Omental fat pad (tissue), 4 donors: Measurements from ENCODE around the gene ALKBH4. TPM values are rescaled to one million over a fixed set of nuclear protein-coding genes. Genes with fewer than 3 reads are reported as not detected.

Experiments
- ATAC-seq: fragments of 150-250 bp; one replicate; pipeline ENCODE4 v1.9.1; 2016; ENCODE audit warnings: mild to moderate bottlenecking, moderate library complexity; ENCODE audit not compliant: low FRiP score
- DNase-seq: peaks from one replicate; pipeline ENCODE4 v3.0.0-alpha.2; 2019; ENCODE audit warnings: low spot score
- CTCF ChIP-seq, 3 donors: fragments of 450-650 bp; IDR thresholded peaks; one replicate each; pipeline ENCODE4 v1.5.1; 2016 to 2017; ENCODE audit warnings: antibody characterized with exemption in 3 of 3, mild to moderate bottlenecking in 3 of 3, moderate library complexity in 2 of 3
- total RNA-seq, 4 donors: library from RNA; depleted of rRNA; stranded (reverse); fragments of >200 nt; gene quantifications; one replicate each; pipeline ENCODE4 v1.1.0, GENCODE V29; 2016

The ALKBH4 gene
- total RNA-seq, 4 donors from 2014 or later = 7.9 to 12.6 (median 9.7) TPM

GRCh38 chr7:102446387-102447156 lies 18.1 kb downstream of the ALKBH4 start:
- ATAC-seq (no peak), DNase-seq (no peak)
- no peak for TF ChIP-seq CTCF (IDR thresholded peaks at IDR 0.05)

- no peak for DNase-seq
- ATAC-seq = no peak
- TF ChIP-seq CTCF (IDR thresholded peaks at IDR 0.05) = no peak
Measured at GRCh38 chr7:102445674-102446071, 19.0 kb downstream of the ALKBH4 start.

- ATAC-seq (no peak), DNase-seq (no peak)
- no peak for TF ChIP-seq CTCF (IDR thresholded peaks at IDR 0.05)
Measured at GRCh38 chr7:102444961-102445673, 19.5 kb downstream of the ALKBH4 start.

GRCh38 chr7:102439963-102440795 lies 24.5 kb downstream of the ALKBH4 start:
- ATAC-seq = peak; percentile 25
- no peak for TF ChIP-seq CTCF (IDR thresholded peaks at IDR 0.05)
- DNase-seq = no peak

- no peak for ATAC-seq
- no peak for TF ChIP-seq CTCF (IDR thresholded peaks at IDR 0.05)
- DNase-seq = no peak
Measured at GRCh38 chr7:102436118-102436517, 28.5 kb downstream of the ALKBH4 start.

GRCh38 chr7:102434039-102434486 lies 30.6 kb downstream of the ALKBH4 start:
- ATAC-seq = no peak
- TF ChIP-seq CTCF (IDR thresholded peaks at IDR 0.05) = no peak
- DNase-seq = no peak
